ENCODE data around the gene C3orf33. TPM values are rescaled to one million over a fixed set of nuclear protein-coding genes. Genes with fewer than 3 reads are reported as not detected.

The C3orf33 gene
- total and polyA plus RNA-seq, 2 experiments from 2014 or later = 3.5 to 4.7 TPM

DNA sequence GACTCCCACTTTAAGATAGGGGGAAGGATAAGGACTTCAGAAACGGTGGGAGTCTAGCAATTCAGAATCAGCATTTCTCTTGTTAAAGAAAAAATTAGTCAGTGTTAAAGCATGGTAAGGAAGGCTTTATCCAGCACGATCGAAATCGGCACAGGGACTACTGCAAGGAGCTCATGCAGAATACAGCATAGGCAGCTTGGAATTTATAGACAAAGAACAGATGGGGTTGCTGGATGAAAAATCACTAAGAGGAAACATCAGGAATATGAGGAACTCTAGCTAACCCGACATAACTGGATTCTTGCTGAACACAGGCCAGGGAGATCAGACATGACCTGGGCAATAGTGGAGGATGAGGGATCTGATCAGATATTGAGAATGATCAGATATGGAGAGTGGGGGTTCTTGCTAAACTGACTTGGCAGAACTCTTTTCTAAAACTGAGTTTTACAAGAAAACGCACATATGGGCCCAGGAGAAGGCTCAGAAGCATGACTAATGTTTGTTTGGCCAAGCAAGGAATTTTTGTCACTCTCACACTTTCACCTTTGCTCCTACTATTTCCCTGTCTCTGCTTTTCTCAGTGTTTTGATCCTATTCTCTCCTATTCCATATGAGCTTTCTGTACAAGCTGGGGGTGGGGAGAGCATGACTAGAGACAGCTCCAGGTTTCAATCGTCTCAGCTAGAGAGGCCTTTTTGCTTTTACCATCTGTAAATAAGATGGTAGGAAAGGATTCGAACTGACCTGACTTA lies 57.3 kb downstream of the C3orf33 start:
- peaks cover 54% of the 10 kb centered on the region for H3K4me1 ChIP-seq (ENCODE audit: insufficient read depth)
- H3K27me3 ChIP-seq (ENCODE audit: insufficient read depth) = peaks cover 3% of the 10 kb centered on the region; the same call in 1 of the 2 replicates
- H3K9me2 ChIP-seq (ENCODE audit: insufficient read depth) = no peaks in the 10 kb centered on the region
- no peak overlapping the region for H3K27ac Mint-ChIP-seq
- no peaks in the 10 kb centered on the region for H3K36me3 Mint-ChIP-seq (ENCODE audit: low read depth)
- no peaks in the 10 kb centered on the region for H3F3A ChIP-seq (replicated peaks; ENCODE audit: low read depth)
- peaks cover 2% of the 10 kb centered on the region for H3K79me2 ChIP-seq (replicated peaks; ENCODE audit: insufficient read depth)
- no peaks in the 10 kb centered on the region for H3K36me3 ChIP-seq (ENCODE audit: insufficient read depth)
- TF ChIP-seq STAT1 (IDR thresholded peaks at IDR 0.05; ENCODE audit: unreplicated experiment) (no peak), CREB1 (CRISPR knock-in tag; IDR thresholded peaks at IDR 0.05; ENCODE audit: low read depth) (no peak), ZNF331 (CRISPR knock-in tag; IDR thresholded peaks at IDR 0.05; ENCODE audit: low read depth) (no peak), JUNB (IDR thresholded peaks at IDR 0.05; ENCODE audit: unreplicated experiment) (no peak), EZH2 (IDR thresholded peaks at IDR 0.05; ENCODE audit: low read depth, unreplicated experiment) (no peak), NANOG (IDR thresholded peaks at IDR 0.05; ENCODE audit: borderline replicate concordance) (no peak), EZH2phosphoT487 (IDR thresholded peaks at IDR 0.05; ENCODE audit: unreplicated experiment) (no peak)
- TF ChIP-seq, protein P1, sequence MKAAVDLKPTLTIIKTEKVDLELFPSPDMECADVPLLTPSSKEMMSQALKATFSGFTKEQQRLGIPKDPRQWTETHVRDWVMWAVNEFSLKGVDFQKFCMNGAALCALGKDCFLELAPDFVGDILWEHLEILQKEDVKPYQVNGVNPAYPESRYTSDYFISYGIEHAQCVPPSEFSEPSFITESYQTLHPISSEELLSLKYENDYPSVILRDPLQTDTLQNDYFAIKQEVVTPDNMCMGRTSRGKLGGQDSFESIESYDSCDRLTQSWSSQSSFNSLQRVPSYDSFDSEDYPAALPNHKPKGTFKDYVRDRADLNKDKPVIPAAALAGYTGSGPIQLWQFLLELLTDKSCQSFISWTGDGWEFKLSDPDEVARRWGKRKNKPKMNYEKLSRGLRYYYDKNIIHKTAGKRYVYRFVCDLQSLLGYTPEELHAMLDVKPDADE (IDR thresholded peaks at IDR 0.05) = no peak
- TF ChIP-seq, protein P2, sequence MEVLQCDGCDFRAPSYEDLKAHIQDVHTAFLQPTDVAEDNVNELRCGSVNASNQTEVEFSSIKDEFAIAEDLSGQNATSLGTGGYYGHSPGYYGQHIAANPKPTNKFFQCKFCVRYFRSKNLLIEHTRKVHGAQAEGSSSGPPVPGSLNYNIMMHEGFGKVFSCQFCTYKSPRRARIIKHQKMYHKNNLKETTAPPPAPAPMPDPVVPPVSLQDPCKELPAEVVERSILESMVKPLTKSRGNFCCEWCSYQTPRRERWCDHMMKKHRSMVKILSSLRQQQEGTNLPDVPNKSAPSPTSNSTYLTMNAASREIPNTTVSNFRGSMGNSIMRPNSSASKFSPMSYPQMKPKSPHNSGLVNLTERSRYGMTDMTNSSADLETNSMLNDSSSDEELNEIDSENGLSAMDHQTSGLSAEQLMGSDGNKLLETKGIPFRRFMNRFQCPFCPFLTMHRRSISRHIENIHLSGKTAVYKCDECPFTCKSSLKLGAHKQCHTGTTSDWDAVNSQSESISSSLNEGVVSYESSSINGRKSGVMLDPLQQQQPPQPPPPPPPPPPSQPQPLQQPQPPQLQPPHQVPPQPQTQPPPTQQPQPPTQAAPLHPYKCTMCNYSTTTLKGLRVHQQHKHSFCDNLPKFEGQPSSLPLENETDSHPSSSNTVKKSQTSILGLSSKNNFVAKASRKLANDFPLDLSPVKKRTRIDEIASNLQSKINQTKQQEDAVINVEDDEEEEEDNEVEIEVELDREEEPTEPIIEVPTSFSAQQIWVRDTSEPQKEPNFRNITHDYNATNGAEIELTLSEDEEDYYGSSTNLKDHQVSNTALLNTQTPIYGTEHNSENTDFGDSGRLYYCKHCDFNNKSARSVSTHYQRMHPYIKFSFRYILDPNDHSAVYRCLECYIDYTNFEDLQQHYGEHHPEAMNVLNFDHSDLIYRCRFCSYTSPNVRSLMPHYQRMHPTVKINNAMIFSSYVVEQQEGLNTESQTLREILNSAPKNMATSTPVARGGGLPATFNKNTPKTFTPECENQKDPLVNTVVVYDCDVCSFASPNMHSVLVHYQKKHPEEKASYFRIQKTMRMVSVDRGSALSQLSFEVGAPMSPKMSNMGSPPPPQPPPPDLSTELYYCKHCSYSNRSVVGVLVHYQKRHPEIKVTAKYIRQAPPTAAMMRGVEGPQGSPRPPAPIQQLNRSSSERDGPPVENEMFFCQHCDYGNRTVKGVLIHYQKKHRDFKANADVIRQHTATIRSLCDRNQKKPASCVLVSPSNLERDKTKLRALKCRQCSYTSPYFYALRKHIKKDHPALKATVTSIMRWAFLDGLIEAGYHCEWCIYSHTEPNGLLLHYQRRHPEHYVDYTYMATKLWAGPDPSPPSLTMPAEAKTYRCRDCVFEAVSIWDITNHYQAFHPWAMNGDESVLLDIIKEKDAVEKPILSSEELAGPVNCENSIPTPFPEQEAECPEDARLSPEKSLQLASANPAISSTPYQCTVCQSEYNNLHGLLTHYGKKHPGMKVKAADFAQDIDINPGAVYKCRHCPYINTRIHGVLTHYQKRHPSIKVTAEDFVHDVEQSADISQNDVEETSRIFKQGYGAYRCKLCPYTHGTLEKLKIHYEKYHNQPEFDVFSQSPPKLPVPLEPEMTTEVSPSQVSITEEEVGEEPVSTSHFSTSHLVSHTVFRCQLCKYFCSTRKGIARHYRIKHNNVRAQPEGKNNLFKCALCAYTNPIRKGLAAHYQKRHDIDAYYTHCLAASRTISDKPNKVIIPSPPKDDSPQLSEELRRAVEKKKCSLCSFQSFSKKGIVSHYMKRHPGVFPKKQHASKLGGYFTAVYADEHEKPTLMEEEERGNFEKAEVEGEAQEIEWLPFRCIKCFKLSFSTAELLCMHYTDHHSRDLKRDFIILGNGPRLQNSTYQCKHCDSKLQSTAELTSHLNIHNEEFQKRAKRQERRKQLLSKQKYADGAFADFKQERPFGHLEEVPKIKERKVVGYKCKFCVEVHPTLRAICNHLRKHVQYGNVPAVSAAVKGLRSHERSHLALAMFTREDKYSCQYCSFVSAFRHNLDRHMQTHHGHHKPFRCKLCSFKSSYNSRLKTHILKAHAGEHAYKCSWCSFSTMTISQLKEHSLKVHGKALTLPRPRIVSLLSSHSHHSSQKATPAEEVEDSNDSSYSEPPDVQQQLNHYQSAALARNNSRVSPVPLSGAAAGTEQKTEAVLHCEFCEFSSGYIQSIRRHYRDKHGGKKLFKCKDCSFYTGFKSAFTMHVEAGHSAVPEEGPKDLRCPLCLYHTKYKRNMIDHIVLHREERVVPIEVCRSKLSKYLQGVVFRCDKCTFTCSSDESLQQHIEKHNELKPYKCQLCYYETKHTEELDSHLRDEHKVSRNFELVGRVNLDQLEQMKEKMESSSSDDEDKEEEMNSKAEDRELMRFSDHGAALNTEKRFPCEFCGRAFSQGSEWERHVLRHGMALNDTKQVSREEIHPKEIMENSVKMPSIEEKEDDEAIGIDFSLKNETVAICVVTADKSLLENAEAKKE (CRISPR knock-in tag; IDR thresholded peaks at IDR 0.05) = no peak
- no peaks in the 10 kb centered on the region for H4K20me1 ChIP-seq (replicated peaks; ENCODE audit: insufficient read depth)
- H2AFZ ChIP-seq = peak overlapping the region; percentile 20; the same call in 1 of the 2 replicates
- no peaks in the 10 kb centered on the region for H3K9me3 Mint-ChIP-seq
- peaks cover 14% of the 10 kb centered on the region for H3K27me3 Mint-ChIP-seq (ENCODE audit: insufficient read depth, low read depth, poor library complexity)
- peak overlapping the region; percentile 65; the same call in 1 of the 2 replicates for H3K4me2 ChIP-seq
- no peak overlapping the region for H3K27ac ChIP-seq (ENCODE audit: low read depth)
- no peak overlapping the region for H3K4me3 Mint-ChIP-seq
- peaks cover 57% of the 10 kb centered on the region for H3K4me1 Mint-ChIP-seq
- no peak for ATAC-seq
- no peak for DNase-seq (ENCODE audit: low spot score)
- H3K4me3 ChIP-seq = no peak overlapping the region

All from GM23338 (cell line).